Smooth muscle cell (in vitro differentiated cells): ENCODE data around the gene CLMP. TPM values are rescaled to one million over a fixed set of nuclear protein-coding genes. Genes with fewer than 3 reads are reported as not detected.
A peak's percentile ranks its signal among the peaks of the same experiment; 100 is the strongest.

Source experiments
- DNase-seq: peaks from one replicate; lab custom pipeline; 2025; ENCODE audit not compliant: unreplicated experiment; lab: John Stamatoyannopoulos, UW
- H2AFZ ChIP-seq: fragments of 200-600 bp; sonication (generic); 2 replicates; pipeline ENCODE4 v1.6.0; 2016; ENCODE audit warnings: antibody characterized with exemption, low read depth, mild to moderate bottlenecking
- H3F3A ChIP-seq: fragments of 200-600 bp; sonication (generic); 2 replicates; pipeline ENCODE4 v1.6.0; 2017; ENCODE audit warnings: antibody characterized with exemption, low read depth
- H3K27ac ChIP-seq: fragments of 200-600 bp; sonication (generic); 2 replicates; pipeline ENCODE4 v1.5.1; 2016; ENCODE audit warnings: low read depth, mild to moderate bottlenecking
- H3K27me3 ChIP-seq: fragments of 200-600 bp; sonication (generic); 2 replicates; pipeline ENCODE4 v1.6.1; 2016; ENCODE audit warnings: low read depth, mild to moderate bottlenecking
- H3K36me3 ChIP-seq: fragments of 200-600 bp; sonication (generic); 2 replicates; pipeline ENCODE4 v1.5.1; 2016; ENCODE audit warnings: low read depth
- H3K4me1 ChIP-seq: fragments of 200-600 bp; sonication (generic); 2 replicates; pipeline ENCODE4 v1.5.1; 2016; ENCODE audit warnings: low read depth
- H3K4me2 ChIP-seq: fragments of 200-600 bp; sonication (generic); 2 replicates; pipeline ENCODE4 v1.6.0; 2016; ENCODE audit warnings: mild to moderate bottlenecking
- H3K4me3 ChIP-seq: fragments of 200-600 bp; sonication (generic); 2 replicates; pipeline ENCODE4 v1.5.1; 2016; ENCODE audit warnings: mild to moderate bottlenecking
- H3K79me2 ChIP-seq: fragments of 200-600 bp; sonication (generic); 2 replicates; pipeline ENCODE4 v1.6.0; 2016; ENCODE audit warnings: low read depth, mild to moderate bottlenecking
- H3K9ac ChIP-seq: fragments of 200-600 bp; sonication (generic); 2 replicates; pipeline ENCODE4 v1.6.0; 2016; ENCODE audit warnings: low read depth
- H3K9me3 ChIP-seq: fragments of 200-600 bp; sonication (generic); replicated peaks from 2 replicates; pipeline ENCODE4 v1.5.1; 2016; ENCODE audit warnings: low read depth
- H4K20me1 ChIP-seq: fragments of 200-600 bp; sonication (generic); 2 replicates; pipeline ENCODE4 v1.6.0; 2016; ENCODE audit warnings: low read depth
- CTCF ChIP-seq: fragments of 200-600 bp; sonication (generic); IDR thresholded peaks from 2 replicates; pipeline ENCODE4 v1.5.1; 2017; ENCODE audit warnings: borderline replicate concordance, mild to moderate bottlenecking, antibody characterized with exemption; ENCODE audit not compliant: insufficient read depth, poor library complexity, severe bottlenecking
- WGBS: methylation state at CpG from one replicate; pipeline ENCODE4 v1.1.7; 2016; ENCODE audit warnings: low lambda C conversion rate; 5-methylcytosine and 5-hydroxymethylcytosine counted together
- polyA plus RNA-seq: library from polyadenylated mRNA; unstranded; fragments of >200 nt; fragmentation: Nextera tagmentation; extraction: Ambion mirVana; gene quantifications from 2 replicates; pipeline ENCODE4 v1.2.1, GENCODE V29; 2016
- total RNA-seq: library from RNA; depleted of rRNA; stranded (reverse); fragments of >200 nt; gene quantifications from 2 replicates; pipeline ENCODE4 v1.2.3, GENCODE V29; 2014

CLMP gene
- total and polyA plus RNA-seq, 2 experiments from 2014 or later: 74.0 to 176 TPM

DNA sequence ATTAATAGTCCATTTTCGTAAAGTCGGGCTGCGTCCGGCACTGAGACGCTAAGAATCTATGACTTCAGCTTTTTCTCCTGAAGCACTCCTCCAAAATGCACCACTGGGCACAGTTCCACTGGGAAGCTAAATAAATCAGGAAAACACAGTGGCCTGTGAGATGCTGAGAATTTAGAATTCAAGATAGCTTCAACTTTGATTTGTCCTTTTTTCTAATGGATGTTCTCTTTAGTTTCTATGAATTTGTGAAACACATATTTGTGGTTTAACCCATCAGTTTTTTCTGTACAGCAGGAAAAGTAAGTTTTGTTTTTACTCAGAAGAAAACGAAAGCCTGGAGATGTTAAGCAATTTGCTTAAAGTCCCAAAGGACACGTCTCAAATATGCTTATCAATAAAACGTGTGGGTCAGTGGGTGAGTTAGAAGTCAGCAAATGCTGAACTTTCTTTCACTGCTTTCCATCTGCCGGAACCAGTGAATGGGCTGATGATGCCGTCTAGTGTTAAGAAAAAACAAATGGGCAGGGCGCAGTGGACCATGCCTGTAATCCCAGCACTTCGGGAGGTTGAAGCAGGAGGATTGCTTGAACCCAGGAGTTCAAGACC, 40.7 kb upstream of the CLMP start:
- Histone ChIP-seq H3F3A (peaks cover 6% of the 10 kb centered on the region), H3K4me3 (no peak overlapping the region), H3K4me1 (peaks cover 10% of the 10 kb centered on the region), H3K27ac (no peak overlapping the region), H3K4me2 (no peak overlapping the region), H3K9ac (no peak overlapping the region), H3K27me3 (no peaks in the 10 kb centered on the region), H3K79me2 (no peaks in the 10 kb centered on the region), H2AFZ (no peak overlapping the region), H4K20me1 (no peaks in the 10 kb centered on the region), H3K36me3 (no peaks in the 10 kb centered on the region), H3K9me3 (no peaks in the 10 kb centered on the region)
- TF ChIP-seq CTCF: no peak
- WGBS: 78% methylated on average over 12 of the region's 12 CpGs
- DNase-seq: no peak

- H3K9ac ChIP-seq: no peak overlapping the region
- 66% methylated on average over 12 of the region's 12 CpGs for WGBS
- H3K79me2 ChIP-seq: no peaks in the 10 kb centered on the region
- H3K27me3 ChIP-seq: no peaks in the 10 kb centered on the region
- no peaks in the 10 kb centered on the region for H3K9me3 ChIP-seq
- TF ChIP-seq CTCF: peak; percentile 50
- H3K4me1 ChIP-seq: peaks cover 10% of the 10 kb centered on the region
- no peak for DNase-seq
- H3K36me3 ChIP-seq: no peaks in the 10 kb centered on the region
- H3K4me2 ChIP-seq: no peak overlapping the region
- H2AFZ ChIP-seq: no peak overlapping the region
- H3F3A ChIP-seq: peaks cover 6% of the 10 kb centered on the region
- H4K20me1 ChIP-seq: no peaks in the 10 kb centered on the region
- no peak overlapping the region for H3K27ac ChIP-seq
- H3K4me3 ChIP-seq: no peak overlapping the region
These were observed 40.1 kb upstream of the CLMP start for GRCh38 chr11:123235117-123235655.

- Histone ChIP-seq H4K20me1 (no peaks in the 10 kb centered on the region), H3K9me3 (no peaks in the 10 kb centered on the region), H3F3A (peaks cover 6% of the 10 kb centered on the region), H3K4me1 (peaks cover 10% of the 10 kb centered on the region), H3K4me2 (no peak overlapping the region), H3K36me3 (no peaks in the 10 kb centered on the region), H3K27ac (no peak overlapping the region), H3K4me3 (no peak overlapping the region), H3K9ac (no peak overlapping the region), H3K27me3 (no peaks in the 10 kb centered on the region), H3K79me2 (no peaks in the 10 kb centered on the region), H2AFZ (peak overlapping the region; percentile 74)
- WGBS: 59% methylated on average over 3 of the region's 3 CpGs
- no peak for TF ChIP-seq CTCF
- DNase-seq: no peak
These were observed 38.9 kb upstream of the CLMP start for GRCh38 chr11:123233975-123234334.

DNA sequence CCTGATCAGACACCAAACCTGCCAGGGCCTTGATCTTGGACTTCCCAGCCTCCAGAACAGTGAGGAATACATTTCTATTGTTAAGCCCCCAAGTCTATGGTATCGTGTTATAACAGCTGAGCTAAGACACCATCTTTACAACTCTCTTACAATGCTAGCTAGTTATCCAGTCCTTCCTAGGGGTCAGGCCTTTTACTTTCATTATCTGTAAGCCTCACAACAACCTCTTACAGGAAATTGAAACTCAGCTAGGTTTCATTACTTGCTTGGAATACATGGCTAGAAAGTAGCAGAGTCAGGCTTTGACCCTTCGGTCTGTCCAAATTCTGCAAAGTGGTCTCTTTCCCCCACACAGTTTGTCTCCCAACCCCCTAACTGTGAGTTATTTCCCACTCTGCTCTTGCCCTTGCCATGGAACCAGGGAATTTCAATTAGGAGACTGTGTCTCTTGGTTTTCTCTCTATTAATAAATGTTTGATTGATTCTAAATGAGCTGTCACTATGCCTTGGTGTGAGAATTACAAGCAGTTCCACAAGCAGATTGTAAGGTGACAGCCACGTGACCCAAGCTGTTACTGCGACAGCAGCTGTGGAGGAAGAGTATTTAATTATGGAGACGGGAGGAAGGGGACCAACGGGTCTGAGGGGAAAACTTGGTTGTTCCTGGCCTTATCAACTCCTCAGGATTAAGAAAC, 38.4 kb upstream of the CLMP start:
- Histone ChIP-seq H3K9ac (no peak overlapping the region), H3K36me3 (no peaks in the 10 kb centered on the region), H3K4me1 (peaks cover 10% of the 10 kb centered on the region), H4K20me1 (no peaks in the 10 kb centered on the region), H3K27ac (peak overlapping the region; percentile 8), H3K9me3 (no peaks in the 10 kb centered on the region), H3F3A (peaks cover 6% of the 10 kb centered on the region), H3K4me3 (no peak overlapping the region), H2AFZ (peak overlapping the region; percentile 74), H3K4me2 (no peak overlapping the region), H3K27me3 (no peaks in the 10 kb centered on the region), H3K79me2 (no peaks in the 10 kb centered on the region)
- no peak for TF ChIP-seq CTCF
- DNase-seq: no peak
- 62% methylated on average over 6 of the region's 6 CpGs for WGBS
